Prostate gland (tissue), 2 donors: ENCODE data around the gene OLFML1.

Experiments
- POLR2A ChIP-seq: fragments of 450-650 bp; IDR thresholded peaks from one replicate; pipeline ENCODE4 v1.6.1; 2016; ENCODE audit warnings: antibody characterized with exemption, mild to moderate bottlenecking
- POLR2AphosphoS5 ChIP-seq: sonication (generic); formaldehyde crosslinking; IDR thresholded peaks from one replicate; pipeline ENCODE4 v1.6.1; 2017; ENCODE audit warnings: antibody characterized with exemption
- TF ChIP-seq, protein P1 (sequence below), 4 experiments: fragments of 200-600 bp in 2 of 4; fragments of 450-650 bp in 2 of 4; sonication (generic) in 2 of 4; IDR thresholded peaks; 1 replicate in 3 of 4; 2 replicates in 1 of 4; pipeline ENCODE4 v1.5.1; 2016 to 2019; ENCODE audit warnings: antibody characterized with exemption in 4 of 4, mild to moderate bottlenecking in 2 of 4, moderate library complexity in 2 of 4

DNA sequence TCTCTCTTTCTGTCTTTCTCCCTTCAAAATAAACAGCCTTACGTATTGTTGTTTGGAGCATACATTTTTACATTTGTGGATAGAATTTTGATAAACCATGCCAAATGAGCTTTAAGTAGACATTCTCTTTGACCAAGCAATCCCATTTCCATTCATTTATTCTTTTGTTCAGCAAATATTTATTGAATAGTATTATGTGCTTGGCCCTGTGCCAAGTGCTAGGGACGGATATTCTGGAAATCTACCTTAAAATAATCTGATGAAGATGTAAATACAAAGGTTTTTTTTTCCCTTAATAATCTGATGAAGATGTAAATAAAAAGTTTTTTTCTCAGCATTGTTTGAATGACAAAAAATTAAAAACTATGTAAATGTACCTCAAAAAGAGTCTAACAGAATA, 2.1 kb downstream of the OLFML1 start:
- TF ChIP-seq, protein P1, sequence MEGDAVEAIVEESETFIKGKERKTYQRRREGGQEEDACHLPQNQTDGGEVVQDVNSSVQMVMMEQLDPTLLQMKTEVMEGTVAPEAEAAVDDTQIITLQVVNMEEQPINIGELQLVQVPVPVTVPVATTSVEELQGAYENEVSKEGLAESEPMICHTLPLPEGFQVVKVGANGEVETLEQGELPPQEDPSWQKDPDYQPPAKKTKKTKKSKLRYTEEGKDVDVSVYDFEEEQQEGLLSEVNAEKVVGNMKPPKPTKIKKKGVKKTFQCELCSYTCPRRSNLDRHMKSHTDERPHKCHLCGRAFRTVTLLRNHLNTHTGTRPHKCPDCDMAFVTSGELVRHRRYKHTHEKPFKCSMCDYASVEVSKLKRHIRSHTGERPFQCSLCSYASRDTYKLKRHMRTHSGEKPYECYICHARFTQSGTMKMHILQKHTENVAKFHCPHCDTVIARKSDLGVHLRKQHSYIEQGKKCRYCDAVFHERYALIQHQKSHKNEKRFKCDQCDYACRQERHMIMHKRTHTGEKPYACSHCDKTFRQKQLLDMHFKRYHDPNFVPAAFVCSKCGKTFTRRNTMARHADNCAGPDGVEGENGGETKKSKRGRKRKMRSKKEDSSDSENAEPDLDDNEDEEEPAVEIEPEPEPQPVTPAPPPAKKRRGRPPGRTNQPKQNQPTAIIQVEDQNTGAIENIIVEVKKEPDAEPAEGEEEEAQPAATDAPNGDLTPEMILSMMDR (IDR thresholded peaks at IDR 0.05) = no peak
- TF ChIP-seq POLR2AphosphoS5 (no peak), POLR2A (no peak)
